ENCODE data around the gene TDP1.

TDP1 gene

DNA sequence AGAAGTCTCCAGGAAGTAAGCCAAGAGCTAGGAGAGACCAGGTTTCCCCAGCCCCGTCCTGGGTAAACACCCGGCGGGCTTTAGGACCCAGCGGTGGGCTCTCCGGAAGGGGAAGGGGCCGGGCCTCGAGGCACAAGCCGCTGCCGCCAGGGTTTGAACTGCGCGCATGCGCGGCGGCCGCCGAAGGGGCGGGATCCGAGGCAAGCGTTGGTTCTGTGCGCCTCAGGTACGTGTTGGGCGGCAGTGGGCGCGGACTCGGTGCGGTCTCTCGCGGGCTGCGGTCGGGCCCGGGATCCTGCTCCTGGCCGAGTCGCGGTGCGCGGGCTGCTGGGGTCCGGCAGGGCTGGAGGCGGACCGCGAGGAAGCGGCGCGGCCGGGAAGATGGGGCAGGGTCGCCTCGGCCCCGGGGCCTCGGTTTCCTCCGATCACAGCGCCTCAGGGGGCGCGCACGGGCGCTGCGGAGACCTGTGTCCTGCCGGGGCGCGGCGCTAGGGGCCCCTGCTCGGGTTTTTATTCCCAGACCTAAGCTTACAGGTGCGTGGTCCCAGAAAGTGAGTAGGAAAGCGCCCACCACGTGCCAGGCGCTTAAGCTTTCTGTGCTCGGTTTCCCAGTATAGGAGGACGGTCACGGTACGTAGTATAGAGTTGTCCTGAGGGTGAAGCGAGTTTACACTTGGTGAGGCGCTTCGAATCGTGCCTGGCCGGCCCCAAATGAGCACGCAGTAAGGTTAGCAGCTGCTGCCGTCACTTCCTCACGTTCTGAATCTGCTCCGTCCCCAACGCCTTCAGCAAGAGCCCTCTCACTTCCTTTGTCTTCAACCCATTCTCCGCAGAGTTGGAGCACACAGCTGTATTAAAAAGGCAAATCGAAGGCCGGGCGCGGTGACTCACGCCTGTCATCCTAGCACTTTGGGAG, at the start of gene TDP1:
Gene TDP1, plus strand, starts transcription at position 183 of the 916 bp plus-strand sequence. CDS start 7,188 bp downstream, outside the sequence.
- peak; percentile 91 for DNase-seq

DNA sequence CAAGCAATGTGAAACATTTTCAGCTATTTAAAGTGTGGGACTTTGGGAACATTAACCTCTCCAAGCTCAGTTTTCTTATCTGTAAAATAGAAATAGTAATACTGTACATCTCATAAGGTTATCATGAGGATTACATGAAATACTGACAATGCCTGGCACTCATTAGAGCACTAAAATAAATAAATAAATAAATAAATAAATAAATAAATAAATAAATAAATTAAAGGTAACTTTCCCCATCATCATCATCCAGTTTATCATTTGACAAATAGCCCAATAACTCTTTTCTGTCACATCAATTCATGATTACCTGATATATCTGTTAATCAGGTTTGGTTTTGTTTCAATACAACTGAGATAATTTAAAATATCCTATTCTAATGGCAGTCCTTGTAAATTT, 49.7 kb upstream of the TDP1 start:
- DNase-seq: no peak

DNA sequence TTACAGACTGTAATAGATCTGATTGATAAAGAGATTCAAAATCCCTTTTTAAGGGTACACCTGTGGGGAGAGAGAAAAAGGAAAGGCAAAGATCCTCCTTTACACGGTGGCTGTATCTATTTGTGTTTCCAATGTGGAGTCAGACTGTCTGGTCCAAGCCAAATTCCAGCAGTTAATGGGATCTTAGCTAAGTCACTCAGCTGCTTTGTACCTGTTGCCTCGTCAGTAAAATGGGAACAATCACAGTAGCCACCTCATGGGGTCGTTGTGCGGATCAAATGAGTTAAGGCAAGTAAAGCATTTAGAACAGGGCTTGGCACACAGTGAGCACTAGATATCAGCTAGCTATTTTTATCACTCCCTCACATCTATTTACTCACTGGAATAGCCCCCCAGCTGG, 48.1 kb upstream of the TDP1 start:
- no peak for DNase-seq

DNA sequence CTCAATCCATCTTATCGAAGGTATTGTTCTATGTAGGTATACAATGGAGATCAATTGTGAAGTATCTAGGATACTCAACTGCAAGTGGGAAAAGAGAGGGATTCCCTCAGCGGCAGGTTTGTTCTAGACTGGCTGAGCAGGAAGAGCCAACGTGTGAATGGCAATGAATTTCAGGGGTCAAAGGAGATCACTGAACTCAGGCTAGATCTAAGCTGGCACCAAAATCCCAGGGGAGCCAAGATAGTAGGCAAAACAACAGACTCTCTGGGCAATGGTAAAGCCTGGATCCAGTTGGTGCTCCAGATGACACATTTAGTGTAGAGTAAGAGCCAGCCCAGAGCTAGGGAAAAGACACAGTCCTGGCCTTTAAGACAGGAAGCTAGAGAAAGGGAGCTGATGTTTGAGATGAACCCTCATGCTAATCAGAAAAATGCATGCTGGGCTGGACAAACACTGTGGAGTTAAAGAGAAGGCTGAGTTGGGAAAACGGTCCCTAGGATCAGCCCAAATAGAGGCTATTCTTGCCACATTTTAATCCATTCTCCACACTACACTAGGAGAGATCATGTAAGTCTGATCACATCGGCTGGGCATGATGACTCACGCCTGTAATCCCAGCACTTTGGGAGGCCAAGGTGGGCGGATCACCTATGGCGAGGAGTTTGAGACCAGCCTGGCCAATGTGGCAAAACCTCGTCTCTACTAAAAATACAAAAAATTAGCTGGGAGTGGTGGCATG, 46.8 kb upstream of the TDP1 start:
- DNase-seq: no peak

DNA sequence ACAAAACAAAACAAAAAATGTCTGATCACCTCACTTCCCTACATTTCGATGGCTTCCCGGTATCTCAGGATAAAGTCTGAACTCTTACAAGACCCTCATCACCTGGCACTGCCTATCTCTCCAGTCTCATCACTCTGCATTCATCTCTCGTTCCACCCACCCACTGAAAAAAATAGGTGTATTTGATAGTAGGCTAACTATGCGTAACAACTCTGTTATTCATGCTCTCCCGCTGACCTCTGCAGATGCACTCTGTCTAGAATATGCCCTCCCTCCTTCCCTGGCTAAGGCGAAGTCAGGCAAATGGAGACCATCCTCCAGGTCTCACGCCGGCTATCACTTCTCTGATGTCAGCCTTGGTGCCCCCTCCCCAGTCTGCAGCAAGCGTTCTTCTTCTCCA, 46.1 kb upstream of the TDP1 start:
- DNase-seq: no peak

DNA sequence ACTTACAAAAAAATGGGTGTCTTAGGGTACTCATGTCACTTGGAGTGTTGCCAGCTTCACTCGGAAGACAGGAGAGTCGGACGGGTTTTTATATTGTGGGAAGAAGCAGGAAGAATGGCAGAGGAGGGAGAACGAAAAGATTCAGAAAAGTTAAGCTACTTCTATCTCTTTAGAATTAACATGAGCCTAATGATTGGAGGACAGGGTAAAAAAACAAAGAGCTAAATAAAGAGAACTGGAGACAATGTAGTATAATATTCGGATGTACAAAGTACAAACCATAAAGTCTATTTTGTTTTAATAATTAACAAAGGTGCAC, 45.1 kb upstream of the TDP1 start:
- DNase-seq: no peak

GRCh38 chr14:89911010-89911919, 44.5 kb upstream of the TDP1 start:
- no peak for DNase-seq

GRCh38 chr14:89912221-89912620, 43.5 kb upstream of the TDP1 start:
- DNase-seq: no peak

DNA sequence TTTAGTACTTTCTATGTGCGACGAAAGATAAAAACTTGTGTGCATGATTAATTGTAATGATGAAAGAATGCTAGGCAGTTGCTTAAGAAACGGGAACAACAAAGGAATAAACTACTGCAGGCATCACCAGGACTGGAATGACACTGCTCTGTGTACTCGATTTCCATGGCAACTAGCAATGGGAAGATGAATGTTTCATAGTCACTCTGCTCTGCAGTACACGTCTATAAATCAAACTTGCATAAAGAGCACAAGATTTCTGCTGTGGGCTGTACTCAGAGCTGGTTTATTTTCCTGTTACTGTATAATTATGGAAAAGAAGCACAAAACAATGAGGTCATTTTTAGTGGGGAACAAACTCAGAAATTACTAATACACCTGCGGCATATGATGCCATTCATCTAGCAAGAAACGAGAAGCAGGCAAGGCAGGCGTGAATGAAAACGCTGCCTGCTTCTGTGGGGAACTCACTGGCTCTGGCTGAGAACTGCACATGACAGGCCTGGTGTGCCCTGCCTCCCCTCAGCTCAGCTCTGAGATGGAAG, 43.0 kb upstream of the TDP1 start:
- no peak for DNase-seq

DNA sequence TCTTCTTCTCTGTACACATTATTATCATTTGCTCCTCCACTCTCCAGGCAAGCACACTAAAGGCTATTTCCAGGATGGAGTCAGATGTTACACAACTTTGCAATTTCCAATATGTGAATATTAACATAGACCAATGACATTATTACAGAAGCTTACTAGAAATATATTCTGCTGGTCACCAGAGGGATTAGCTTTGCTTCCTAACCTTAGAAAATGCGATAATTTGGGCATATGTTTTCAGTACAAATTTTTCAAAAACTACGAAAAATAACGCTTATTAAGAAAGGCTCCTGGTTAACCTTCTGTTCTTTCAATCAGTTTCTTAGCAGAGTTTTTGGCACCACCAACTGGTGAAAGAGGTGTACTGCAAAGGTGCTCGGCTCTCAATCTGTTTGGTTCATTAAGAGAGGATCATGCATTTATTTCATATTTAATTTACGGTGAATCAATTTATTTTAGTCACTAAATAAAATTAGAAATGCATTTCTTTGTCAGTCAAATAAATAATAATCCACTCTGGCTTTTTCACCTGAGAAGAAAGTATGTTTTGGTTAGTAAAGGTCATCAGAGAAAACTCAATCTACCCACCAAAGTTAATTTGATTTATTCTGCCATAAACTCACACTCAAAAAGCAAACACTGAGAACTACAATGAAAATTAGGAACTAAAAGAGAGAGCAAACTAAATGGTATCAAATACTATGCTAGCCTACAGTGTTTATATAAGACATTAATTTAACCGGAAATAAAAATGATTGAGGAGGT, 40.4 kb upstream of the TDP1 start:
- peak; percentile 54 for DNase-seq

GRCh38 chr14:89918721-89919120, 37.0 kb upstream of the TDP1 start:
- no peak for DNase-seq

DNA sequence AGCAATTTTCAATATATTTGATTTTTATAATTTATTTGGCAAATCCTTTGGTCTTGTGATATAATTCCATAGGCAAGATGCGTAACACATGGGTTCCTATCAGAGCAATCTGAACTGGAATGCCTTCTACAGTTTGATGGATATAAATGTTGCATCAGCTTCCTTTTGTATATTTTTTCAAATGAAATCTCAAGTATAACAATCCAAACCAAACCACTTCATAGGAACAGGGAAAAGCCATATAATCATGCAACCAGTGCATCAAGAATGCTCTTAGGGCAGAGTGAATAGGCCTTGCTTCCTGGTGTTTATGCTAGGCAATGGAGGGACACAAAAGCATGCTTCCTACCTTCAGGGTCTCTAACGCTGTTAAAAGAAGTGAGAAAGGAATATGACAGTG, 35.7 kb upstream of the TDP1 start:
- DNase-seq: no peak

DNA sequence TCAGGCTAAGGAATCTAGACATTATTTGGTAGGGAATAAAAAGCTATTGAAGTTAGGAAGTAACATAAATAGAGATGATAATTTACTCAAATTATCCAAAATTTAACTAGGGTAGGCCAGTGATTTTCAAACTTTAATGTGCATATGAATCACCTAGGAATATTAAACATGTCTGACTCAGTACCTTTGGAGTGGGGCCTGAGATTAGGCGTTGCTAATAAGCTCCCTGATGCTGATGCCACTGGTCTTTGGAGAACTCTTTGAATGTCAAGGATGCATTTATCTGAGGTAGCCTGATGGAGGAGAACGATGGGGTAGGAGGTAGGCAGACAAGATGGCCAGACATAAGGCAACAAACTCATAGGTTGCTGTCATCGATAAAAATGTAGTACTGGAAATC, 34.4 kb upstream of the TDP1 start:
- DNase-seq: no peak

DNA sequence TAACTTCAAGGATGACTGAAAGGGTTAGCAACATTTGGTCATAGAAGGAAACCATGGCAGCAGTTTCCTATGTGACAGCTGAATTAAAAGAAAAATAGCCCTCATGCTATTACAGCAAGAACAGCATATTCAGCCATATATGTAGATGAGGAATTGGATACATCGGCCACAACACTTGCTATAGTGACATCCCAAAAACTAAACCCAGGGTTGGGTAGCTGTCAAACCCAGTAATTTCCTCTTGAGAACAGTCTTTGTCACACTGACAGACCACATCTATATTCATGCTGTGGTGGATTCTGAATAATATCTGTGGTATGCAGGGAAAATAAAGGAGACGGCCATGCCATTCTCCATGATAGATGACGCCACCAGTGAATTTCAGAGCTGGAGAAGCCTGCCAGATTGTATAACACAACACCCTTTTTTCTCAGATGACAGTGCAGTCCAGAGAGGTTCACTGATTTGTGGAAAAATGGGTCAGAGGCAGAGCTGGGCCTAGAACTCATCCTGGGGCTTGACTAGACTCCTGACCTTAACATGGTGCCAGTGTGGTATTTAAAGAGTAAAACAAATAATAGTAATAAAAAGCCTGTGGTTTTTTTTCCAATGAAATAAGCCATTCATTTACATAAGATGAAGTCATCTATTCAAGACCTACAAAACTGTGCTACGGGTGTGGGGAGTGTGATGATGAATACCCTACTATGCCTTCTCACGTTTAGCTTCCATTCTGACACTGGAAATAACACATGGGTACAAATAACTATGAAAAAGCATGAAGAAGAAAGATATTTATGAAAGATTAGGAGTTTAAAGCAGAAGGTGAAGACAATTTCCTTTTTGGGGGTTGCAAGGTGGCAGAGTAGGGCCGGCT, 33.5 kb upstream of the TDP1 start:
- DNase-seq: no peak

DNA sequence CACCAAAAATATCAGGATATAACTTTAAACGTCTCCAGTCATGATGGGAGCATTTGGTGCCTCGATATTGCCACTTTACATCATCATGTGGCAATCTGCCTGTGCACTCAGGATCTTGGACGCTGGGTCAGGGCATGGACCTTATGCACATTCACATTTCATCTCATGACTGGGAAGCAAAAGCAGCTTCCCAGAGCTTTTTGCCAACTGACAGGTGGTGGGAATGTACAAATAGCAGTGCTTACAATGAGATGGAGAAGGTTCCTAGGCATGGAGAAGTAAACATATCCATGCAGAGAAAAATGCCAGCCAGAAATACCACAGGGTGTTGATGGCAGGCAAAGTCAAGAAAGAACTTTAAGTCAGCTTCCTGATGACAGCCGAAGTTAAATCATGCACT, 31.5 kb upstream of the TDP1 start:
- no peak for DNase-seq

DNA sequence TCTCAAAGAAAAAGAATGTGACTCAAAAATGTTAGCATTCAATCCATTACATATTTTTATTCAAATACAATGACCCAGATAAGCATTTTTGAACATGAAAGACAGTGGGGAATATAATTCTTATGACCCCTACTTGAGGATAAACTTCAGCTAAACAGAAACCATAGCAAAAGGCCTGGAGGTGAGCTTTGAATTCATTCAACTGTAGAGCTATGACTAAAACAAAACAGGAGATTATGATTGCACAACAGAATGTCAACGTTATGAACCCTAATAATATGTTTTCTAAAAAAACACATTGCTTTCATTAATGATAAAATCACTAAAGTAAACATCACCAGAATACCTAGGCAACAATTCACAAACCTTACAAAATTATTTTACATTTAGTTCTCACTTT, 29.0 kb upstream of the TDP1 start:
- DNase-seq: no peak

DNA sequence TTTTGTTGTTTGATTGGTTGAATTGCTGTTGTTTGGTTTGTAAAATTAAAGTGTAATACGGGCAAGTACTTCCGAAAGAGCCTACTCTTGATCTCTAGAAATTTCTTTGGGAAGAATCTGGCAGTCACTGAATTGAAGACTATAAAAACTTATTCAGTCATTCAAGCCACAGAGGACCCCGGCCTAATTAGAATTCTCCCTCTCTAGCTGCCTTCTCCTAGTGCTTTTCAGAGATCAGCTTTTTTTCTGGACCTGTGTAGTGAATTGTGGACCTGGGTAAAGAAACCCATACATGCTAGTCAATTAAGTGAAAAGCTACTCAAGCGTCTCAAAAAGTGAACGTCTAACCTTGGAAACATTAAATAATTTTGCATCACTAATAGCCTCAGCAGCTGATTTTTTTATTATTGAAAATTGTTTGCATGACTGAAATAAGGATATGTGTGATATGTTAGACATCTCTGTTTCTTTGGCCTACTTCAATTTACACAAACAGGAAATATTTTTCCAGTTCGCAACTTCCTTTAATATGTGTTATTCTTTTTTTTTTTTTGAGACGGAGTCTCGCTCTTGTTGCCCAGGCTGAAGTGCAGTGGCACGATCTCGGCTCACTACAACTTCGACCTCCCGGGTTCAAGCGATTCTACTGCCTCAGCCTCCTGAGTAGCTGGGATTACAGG, 28.4 kb upstream of the TDP1 start:
- no peak for DNase-seq

DNA sequence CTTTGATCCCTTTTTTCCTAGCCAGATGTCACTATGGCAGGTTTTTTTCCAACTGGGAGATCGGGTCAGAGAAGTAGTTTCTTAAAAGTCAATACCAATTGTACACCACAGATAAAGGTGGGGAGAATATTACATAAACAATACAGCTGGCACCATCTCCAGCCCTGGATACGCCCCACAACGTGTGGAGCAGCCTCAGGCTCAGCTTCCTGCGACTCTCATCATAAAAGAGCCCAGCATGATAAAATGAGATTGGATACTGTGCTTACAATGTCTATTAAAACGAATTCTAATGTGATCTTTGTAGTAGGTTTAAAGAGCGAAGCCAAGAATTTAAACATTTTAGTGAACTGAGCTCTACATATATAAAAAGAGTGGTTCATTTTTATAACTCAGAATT, 22.7 kb upstream of the TDP1 start:
- DNase-seq: no peak

DNA sequence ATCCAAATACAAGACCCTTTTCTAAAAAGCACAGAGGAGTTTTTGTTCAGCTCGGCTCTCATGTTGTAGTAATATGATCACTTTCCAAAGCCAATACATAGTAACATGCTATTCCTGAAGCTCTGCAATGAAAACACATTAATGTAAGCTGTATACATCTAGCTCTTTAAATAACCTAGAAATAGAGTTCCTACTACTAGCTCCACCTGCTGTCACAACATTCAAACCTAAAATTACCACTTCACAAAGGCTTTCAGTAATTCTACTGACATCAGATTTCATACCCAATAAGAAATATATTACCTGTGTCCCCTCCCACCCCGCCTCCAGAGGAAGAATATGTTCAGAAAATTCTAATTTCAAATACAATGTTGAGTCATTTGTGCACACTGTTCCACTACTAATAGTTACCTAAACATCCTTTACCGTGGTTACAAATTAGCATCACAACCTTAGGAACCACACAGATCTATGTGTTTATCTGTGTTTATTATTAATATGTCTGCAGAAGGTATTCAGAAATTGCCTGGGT, 19.0 kb upstream of the TDP1 start:
- no peak for DNase-seq

DNA sequence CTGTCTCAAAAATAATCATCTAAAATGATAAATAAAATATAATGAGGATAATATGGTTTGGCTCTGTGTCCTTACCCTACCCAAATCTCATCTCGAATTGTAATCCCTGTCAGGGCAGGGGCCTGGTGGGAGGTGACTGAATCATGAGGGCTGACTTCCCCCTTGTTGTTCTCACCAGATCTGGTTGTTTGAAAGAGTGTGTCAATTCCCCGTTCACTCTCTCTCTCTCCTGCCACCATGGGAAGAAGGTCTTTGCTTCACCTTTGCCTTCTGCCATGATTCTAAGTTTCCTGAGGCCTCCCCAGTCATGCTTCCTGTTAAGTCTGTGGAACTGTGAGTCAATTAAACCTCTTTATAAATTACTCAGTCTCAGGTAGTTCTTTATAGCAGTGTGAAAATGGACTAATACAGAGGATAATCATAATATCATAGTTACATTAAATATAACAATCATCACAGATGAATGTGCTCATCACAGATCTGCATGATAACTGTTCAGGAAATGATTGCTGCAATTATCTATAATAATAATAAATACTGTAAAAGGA, 13.8 kb upstream of the TDP1 start:
- no peak for DNase-seq

Measured in DMS 273 treated with DMSO at 0.1 percent for 48 hours (cell line).